G401.6 (cell line): Measurements from ENCODE around the gene UHRF2.
"Not testable (repeated sequence)": the region's sequence is repeated elsewhere in the genome, so short reads cannot be mapped to it uniquely, and the experiment has no call there.

Experiments
- FAIRE-seq: peaks from 2 replicates; lab custom pipeline; 2012; peaks lifted over from hg19 to GRCh38; lab: Jason Lieb, UNC

Gene UHRF2

DNA sequence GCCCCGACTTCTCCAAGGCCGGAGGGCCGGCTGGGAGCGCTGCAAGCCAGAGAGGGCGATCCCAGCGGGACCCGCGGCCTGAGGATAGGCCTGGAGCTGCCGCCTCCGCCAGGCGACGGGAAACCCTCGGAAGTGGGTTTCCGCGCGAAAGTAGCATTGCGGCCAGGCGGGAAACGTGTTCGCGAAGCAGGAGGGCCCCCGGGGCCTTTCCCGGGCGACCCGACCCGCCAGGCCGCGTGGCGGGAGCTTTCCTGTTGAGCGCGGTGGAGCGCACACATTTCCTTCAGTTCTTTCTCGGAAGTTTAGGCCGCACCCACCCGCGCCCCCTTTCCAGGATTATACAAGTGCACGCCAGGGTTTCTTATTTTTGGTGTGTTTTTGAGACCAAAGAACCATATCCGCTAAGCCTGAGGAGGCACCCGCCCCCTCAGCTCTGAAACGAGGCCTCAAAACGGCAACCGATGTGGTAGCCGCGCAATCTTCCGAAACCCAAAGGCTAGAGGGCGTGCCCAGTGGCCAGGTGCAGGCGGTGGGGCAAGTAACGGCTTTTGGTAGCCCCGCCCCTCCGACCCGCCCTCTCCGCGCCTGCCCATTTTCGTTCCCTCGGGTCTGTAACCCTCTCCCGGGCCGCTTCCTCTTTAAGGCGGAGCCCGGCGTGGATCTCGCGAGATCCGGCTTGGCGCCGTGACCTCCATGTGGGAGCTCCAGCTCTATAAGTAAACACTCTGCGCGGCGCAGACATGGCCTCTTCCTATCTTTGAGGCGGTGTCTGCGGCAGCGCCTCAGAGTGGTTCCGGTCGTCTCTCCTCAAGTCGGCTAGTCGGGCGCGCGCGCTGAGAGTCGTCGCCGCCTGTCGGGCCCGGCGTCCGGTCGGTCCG, at the start of gene UHRF2:
Gene UHRF2, plus strand, starts transcription at position 713 of the 878 bp plus-strand sequence. CDS start 292 bp downstream, outside the sequence.
- FAIRE-seq = peak; percentile 83

GRCh38 chr9:6367128-6367890, 45.7 kb upstream of the UHRF2 start:
- no peak for FAIRE-seq

GRCh38 chr9:6368831-6369230, 44.2 kb upstream of the UHRF2 start:
- no peak for FAIRE-seq

DNA sequence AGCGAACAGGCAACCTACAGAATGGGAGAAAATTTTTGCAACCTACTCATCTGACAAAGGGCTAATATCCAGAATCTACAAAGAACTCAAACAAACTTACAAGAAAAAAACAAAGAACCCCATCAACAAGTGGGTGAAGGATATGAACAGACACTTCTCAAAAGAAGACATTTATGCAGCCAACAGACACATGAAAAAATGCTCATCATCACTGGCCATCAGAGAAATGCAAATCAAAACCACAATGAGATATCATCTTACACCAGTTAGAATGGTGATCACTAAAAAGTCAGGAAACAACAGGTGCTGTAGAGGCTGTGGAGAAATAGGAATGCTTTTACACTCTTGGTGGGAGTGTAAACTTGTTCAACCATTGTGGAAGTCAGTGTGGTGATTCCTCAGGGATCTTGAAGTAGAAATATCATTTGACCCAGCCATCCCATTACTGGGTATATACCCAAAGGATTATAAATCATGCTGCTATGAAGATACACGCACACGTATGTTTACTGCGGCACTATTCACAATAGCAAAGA, 31.5 kb upstream of the UHRF2 start:
- FAIRE-seq = not testable (repeated sequence)

- FAIRE-seq = no peak
These were observed 30.3 kb upstream of the UHRF2 start for GRCh38 chr9:6382681-6383080.

DNA sequence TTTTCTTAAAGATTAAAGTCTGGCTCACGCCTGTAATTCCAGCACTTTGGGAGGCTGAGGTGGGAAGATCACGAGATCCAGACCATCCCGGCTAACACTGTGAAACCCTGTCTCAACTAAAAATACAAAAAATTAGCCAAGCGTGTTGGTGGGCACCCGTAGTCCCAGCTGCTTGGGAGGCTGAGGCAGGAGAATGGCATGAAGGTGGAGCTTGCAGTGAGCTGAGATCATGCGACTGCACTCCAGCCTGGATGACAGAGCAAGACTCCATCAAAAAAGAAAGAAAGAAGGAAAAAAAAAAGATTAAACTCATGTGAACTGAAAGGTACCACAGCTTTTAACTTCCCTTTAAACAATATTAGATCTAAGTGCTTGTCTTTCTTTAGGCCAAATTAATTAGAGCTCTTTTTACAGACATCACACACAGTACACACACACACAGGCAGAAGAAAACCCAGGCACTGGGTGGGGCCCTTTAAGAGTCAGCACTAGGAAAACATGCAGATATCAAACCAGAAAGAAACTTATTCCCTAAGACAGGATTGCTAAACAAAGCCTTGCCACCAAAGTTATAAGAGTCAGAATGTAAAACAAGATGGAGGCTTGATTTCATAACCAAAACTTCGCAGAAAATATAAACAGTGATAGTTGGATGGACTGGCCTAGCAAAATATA, 29.3 kb upstream of the UHRF2 start:
- FAIRE-seq = no peak

GRCh38 chr9:6384732-6385131, 28.3 kb upstream of the UHRF2 start:
- FAIRE-seq = no peak

DNA sequence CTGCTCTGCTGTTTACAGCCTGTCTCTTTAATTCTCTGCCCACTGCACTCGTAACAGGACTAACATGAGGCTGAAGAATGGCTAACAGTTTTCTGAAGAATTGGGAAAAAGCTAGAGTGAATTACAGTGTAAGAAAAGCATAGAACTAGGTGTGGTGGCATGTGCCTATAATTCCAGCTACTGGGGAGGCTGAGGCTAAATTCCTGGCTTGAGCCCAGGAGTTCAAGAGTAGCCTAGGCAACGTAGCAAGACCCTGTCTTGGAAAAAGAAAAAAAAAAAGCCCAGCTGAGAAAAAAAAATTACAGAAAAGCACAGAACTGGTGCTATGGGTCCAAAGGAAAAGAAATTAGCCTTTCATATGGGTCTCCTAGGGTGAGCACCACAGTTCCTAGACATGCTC, 13.9 kb upstream of the UHRF2 start:
- no peak for FAIRE-seq

- no peak for FAIRE-seq
These were observed 7.6 kb upstream of the UHRF2 start for GRCh38 chr9:6405371-6405770.

- FAIRE-seq = no peak
These were observed 5.2 kb upstream of the UHRF2 start for GRCh38 chr9:6407778-6408177.

GRCh38 chr9:6408320-6408719, 4.7 kb upstream of the UHRF2 start:
- FAIRE-seq = no peak

GRCh38 chr9:6409811-6410210, 3.2 kb upstream of the UHRF2 start:
- FAIRE-seq = no peak

GRCh38 chr9:6410633-6411032, 2.4 kb upstream of the UHRF2 start:
- no peak for FAIRE-seq

- no peak for FAIRE-seq
These were observed 607 bp downstream of the UHRF2 start for GRCh38 chr9:6413365-6414246.

- no peak for FAIRE-seq
These were observed 1.2 kb downstream of the UHRF2 start for GRCh38 chr9:6414247-6414641.

GRCh38 chr9:6415266-6415665, 2.3 kb downstream of the UHRF2 start:
- no peak for FAIRE-seq

- no peak for FAIRE-seq
These were observed 4.2 kb downstream of the UHRF2 start for GRCh38 chr9:6417186-6417585.

DNA sequence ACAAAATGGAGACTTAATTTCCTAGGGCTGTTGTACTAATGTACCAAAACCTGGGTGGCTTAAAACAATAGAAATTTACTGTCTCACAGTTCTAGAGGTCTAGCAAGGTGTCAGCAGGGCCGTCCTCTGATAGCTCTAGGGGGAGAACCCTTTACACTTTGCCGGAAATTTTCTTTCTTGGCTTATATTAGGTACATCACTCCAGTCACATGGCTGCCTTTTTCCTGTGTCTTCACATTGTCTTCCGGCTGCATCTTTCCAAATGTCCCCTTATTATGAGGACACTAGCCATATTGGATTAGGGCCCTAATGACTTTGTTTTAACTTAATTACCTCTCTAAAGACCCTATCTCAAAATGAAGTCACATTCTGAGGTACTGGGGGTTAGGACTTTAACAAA, 5.8 kb downstream of the UHRF2 start:
- FAIRE-seq = no peak

GRCh38 chr9:6424940-6425339, 11.9 kb downstream of the UHRF2 start:
- FAIRE-seq = no peak

- no peak for FAIRE-seq
These were observed 13.1 kb downstream of the UHRF2 start for GRCh38 chr9:6426117-6426516.
